Body of pancreas (tissue), 4 donors: ENCODE measurements around the gene DSCAM.

Experiments
- POLR2A ChIP-seq, 3 donors: fragments of 450-650 bp; IDR thresholded peaks; one replicate each; pipeline ENCODE4 v1.6.1; 2016; ENCODE audit warnings: antibody characterized with exemption in 3 of 3, mild to moderate bottlenecking in 2 of 3
- TF ChIP-seq, protein P1 (sequence below), 7 experiments: fragments of 450-650 bp in 4 of 7; fragments of 200-600 bp in 3 of 7; sonication (generic) in 3 of 7; IDR thresholded peaks; one replicate each; pipeline ENCODE4 v1.5.1; 2016 to 2019; ENCODE audit warnings: antibody characterized with exemption in 7 of 7

DNA sequence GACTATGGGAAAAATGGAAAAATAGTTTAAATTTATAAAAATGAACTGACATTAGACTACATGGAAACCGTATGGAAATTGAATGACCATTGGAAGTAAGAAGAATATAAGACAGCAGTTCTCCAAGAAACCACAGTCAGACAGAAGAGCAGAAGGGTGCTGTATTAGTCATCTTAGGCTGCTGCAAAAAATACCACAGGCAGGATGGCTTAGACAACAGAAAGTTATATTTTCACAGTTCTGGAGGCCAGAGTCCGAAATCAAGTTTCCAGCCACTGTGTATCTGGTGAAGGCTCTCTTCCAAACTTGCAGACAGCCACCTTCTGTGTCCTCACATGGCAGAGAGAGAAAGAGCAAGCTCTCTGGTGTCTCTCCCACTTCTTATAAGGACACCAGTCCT, 175.2 kb downstream of the DSCAM start:
- no peak for TF ChIP-seq POLR2A (IDR thresholded peaks at IDR 0.05)
- TF ChIP-seq, protein P1, sequence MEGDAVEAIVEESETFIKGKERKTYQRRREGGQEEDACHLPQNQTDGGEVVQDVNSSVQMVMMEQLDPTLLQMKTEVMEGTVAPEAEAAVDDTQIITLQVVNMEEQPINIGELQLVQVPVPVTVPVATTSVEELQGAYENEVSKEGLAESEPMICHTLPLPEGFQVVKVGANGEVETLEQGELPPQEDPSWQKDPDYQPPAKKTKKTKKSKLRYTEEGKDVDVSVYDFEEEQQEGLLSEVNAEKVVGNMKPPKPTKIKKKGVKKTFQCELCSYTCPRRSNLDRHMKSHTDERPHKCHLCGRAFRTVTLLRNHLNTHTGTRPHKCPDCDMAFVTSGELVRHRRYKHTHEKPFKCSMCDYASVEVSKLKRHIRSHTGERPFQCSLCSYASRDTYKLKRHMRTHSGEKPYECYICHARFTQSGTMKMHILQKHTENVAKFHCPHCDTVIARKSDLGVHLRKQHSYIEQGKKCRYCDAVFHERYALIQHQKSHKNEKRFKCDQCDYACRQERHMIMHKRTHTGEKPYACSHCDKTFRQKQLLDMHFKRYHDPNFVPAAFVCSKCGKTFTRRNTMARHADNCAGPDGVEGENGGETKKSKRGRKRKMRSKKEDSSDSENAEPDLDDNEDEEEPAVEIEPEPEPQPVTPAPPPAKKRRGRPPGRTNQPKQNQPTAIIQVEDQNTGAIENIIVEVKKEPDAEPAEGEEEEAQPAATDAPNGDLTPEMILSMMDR (IDR thresholded peaks at IDR 0.05): no peak
